AG04450 (cell line): ENCODE measurements around the gene SLC26A3. TPM values are rescaled to one million over a fixed set of nuclear protein-coding genes. Genes with fewer than 3 reads are reported as not detected.

ENCODE experiments used
- CTCF ChIA-PET: fragments of 300-600, 350-600 bp; formaldehyde crosslinking; extraction: SDS; loops from one replicate; lab custom pipeline; 2022; ENCODE audit warnings: antibody characterized with exemption, inconsistent platforms; lab: Charles Lee
- POLR2A ChIA-PET: fragments of 350-600 bp; formaldehyde crosslinking; extraction: SDS; loops from one replicate; lab custom pipeline; 2021; ENCODE audit warnings: antibody characterized with exemption, inconsistent platforms; lab: Yijun Ruan, JAX
- DNase-seq: peaks from one replicate; pipeline ENCODE4 v3.0.0-alpha.2; 2011; ENCODE audit warnings: low read depth, low spot score
- H3K27ac ChIP-seq: one replicate; pipeline ENCODE4 v1.5.1; 2012; ENCODE audit warnings: low read depth, low read length, control low read depth
- H3K27me3 ChIP-seq: one replicate; pipeline ENCODE4 v1.6.0; 2012; ENCODE audit warnings: low read length; ENCODE audit not compliant: control insufficient read depth, insufficient read depth
- H3K4me3 ChIP-seq: 2 replicates; pipeline ENCODE4 v1.5.1; 2011; ENCODE audit warnings: mild to moderate bottlenecking, low read depth, low read length, control low read depth
- H3K9me3 ChIP-seq: 2 replicates; pipeline ENCODE4 v1.5.1; 2012; ENCODE audit warnings: low read length; ENCODE audit not compliant: control insufficient read depth, insufficient read depth
- CTCF ChIP-seq: IDR thresholded peaks from 2 replicates; pipeline ENCODE4 v1.5.1; 2011; ENCODE audit warnings: low read depth, low read length, control low read depth, inconsistent platforms
- polyA plus RNA-seq: library from polyadenylated mRNA; depleted of rRNA; stranded (reverse); fragments of >200 nt; gene quantifications from 2 replicates; pipeline ENCODE4 v1.2.3, GENCODE V29; 2011

The SLC26A3 gene
- polyA plus RNA-seq, 1 experiment = not detected

GRCh38 chr7:107779647-107780099 lies 23.4 kb downstream of the SLC26A3 start:
- Histone ChIP-seq H3K27ac (no peak overlapping the region), H3K4me3 (no peak overlapping the region), H3K27me3 (no peaks in the 10 kb centered on the region), H3K9me3 (no peaks in the 10 kb centered on the region)
- no peak for TF ChIP-seq CTCF
- ChIA-PET POLR2A (no interaction called here), CTCF (interaction anchor here (1.4 kb wide), 1 partner anchor 95 kb away, joined by 6 read pairs; no protein-coding TSS in a partner anchor)
- DNase-seq = no peak

- CTCF ChIA-PET = no interaction called here
- POLR2A ChIA-PET = no interaction called here
- no peak overlapping the region for H3K27ac ChIP-seq
- no peaks in the 10 kb centered on the region for H3K9me3 ChIP-seq
- TF ChIP-seq CTCF = no peak
- H3K27me3 ChIP-seq = no peaks in the 10 kb centered on the region
- DNase-seq = no peak
- H3K4me3 ChIP-seq = no peak overlapping the region
These were observed 24.7 kb downstream of the SLC26A3 start for GRCh38 chr7:107778283-107778682.

- POLR2A ChIA-PET = no interaction called here
- no peaks in the 10 kb centered on the region for H3K27me3 ChIP-seq
- H3K4me3 ChIP-seq = no peak overlapping the region
- no peak overlapping the region for H3K27ac ChIP-seq
- H3K9me3 ChIP-seq = no peaks in the 10 kb centered on the region
- DNase-seq = no peak
- CTCF ChIA-PET = no interaction called here
- TF ChIP-seq CTCF = no peak
These were observed 25.3 kb downstream of the SLC26A3 start for GRCh38 chr7:107777702-107778101.

GRCh38 chr7:107773027-107773426 lies 30.0 kb downstream of the SLC26A3 start:
- POLR2A ChIA-PET = no interaction called here
- Histone ChIP-seq H3K27ac (no peak overlapping the region), H3K27me3 (peaks cover 8% of the 10 kb centered on the region), H3K4me3 (no peak overlapping the region), H3K9me3 (no peaks in the 10 kb centered on the region)
- no peak for DNase-seq
- CTCF ChIA-PET = interaction anchor here (0.6 kb wide), 1 partner anchor 373 kb away, joined by 3 read pairs; no protein-coding TSS in a partner anchor
- TF ChIP-seq CTCF = no peak

- peaks cover 8% of the 10 kb centered on the region for H3K27me3 ChIP-seq
- no peaks in the 10 kb centered on the region for H3K9me3 ChIP-seq
- no peak for TF ChIP-seq CTCF
- ChIA-PET CTCF (no interaction called here), POLR2A (no interaction called here)
- no peak overlapping the region for H3K27ac ChIP-seq
- no peak overlapping the region for H3K4me3 ChIP-seq
- DNase-seq = no peak
These were observed 34.8 kb downstream of the SLC26A3 start for GRCh38 chr7:107768263-107768662.
